HEK293T (cell line): ENCODE measurements around the gene SLC25A44.

Source experiments
- FOXM1 ChIP-seq: fragments of 450-650 bp; IDR thresholded peaks from 2 replicates; pipeline ENCODE4 v1.6.1; 2017; ENCODE audit warnings: mild to moderate bottlenecking, borderline replicate concordance
- NFRKB ChIP-seq: fragments of 450-650 bp; IDR thresholded peaks from 2 replicates; pipeline ENCODE4 v1.6.1; 2016; ENCODE audit warnings: mild to moderate bottlenecking, moderate library complexity
- TARDBP ChIP-seq: fragments of 450-650 bp; IDR thresholded peaks from 2 replicates; pipeline ENCODE4 v1.6.1; 2016

- TF ChIP-seq FOXM1 (no peak), NFRKB (no peak), TARDBP (no peak)
Observed at GRCh38 chr1:156152628-156153027, 41.3 kb upstream of the SLC25A44 start.
